Stimulated activated naive CD8-positive, alpha-beta T cell treated with anti-CD3 and anti-CD28 coated beads, Interleukin-15, Interleukin-2, amounts not matched to agents 100 ng/mL and 50 ng/mL, for 24 hours (primary cell): ENCODE measurements around the gene SV2B.

Experiments used
- H3K27ac Mint-ChIP-seq: one replicate; pipeline ENCODE4 v1.8.0; 2021; ENCODE audit warnings: mild to moderate bottlenecking, mixed read lengths
- H3K27me3 Mint-ChIP-seq: one replicate; pipeline ENCODE4 v1.8.0; 2021; ENCODE audit warnings: mixed read lengths
- H3K36me3 Mint-ChIP-seq: one replicate; pipeline ENCODE4 v1.8.0; 2021; ENCODE audit warnings: low read depth, mixed read lengths
- H3K4me1 Mint-ChIP-seq: one replicate; pipeline ENCODE4 v1.8.0; 2021; ENCODE audit warnings: low read depth, mixed read lengths
- H3K4me3 Mint-ChIP-seq: one replicate; pipeline ENCODE4 v1.8.0; 2021; ENCODE audit warnings: mild to moderate bottlenecking, mixed read lengths
- H3K9me3 Mint-ChIP-seq: one replicate; pipeline ENCODE4 v1.8.0; 2021; ENCODE audit warnings: mixed read lengths

Gene SV2B

DNA sequence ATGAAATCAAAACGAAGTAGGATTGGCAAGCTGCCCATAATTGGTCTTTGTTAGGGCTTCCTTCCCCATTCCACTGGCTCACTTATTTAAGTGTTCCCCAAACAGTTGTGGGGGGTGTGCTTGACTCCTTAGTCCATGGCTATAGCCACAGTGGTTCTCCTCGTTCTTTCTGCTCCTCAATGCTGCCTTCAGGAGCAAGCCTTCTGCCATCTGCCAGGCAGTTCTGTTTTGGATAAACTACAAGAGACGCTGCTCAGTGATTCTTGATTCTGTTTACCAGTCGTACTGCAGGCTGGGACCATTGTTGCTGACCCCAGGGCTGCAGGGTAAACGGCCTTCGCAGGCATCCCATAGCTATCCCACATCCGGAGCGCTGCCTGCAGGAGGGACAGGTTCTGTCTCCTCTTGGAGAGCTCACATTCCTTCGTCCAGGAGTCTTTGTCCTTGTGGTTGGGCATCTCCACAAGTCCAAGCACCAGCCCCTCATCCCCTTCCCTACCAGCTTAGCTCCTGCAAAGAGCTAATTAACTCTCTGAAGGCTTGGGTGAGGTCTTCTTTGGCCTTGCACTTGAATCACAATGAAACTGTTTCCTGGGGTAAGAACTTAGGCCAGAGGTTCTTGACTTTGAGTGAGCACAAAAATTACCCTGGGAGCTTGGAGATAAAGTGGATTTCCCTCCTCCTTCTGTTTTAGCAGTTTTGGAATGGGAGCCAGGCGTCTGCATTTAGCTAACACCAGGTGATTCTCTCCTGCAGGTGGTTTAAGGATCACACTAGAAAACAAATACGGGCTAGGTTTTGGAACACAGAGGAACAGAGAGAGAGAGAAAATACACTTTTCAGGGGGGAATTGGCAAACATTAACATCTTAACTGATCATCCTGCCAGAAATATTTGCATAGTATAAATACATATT, 114.9 kb downstream of the SV2B start:
- H3K4me1 Mint-ChIP-seq = no peaks in the 10 kb centered on the region
- H3K27me3 Mint-ChIP-seq = peaks cover 9% of the 10 kb centered on the region
- no peaks in the 10 kb centered on the region for H3K36me3 Mint-ChIP-seq
- no peak overlapping the region for H3K27ac Mint-ChIP-seq
- H3K9me3 Mint-ChIP-seq = peaks cover 6% of the 10 kb centered on the region
- no peak overlapping the region for H3K4me3 Mint-ChIP-seq

DNA sequence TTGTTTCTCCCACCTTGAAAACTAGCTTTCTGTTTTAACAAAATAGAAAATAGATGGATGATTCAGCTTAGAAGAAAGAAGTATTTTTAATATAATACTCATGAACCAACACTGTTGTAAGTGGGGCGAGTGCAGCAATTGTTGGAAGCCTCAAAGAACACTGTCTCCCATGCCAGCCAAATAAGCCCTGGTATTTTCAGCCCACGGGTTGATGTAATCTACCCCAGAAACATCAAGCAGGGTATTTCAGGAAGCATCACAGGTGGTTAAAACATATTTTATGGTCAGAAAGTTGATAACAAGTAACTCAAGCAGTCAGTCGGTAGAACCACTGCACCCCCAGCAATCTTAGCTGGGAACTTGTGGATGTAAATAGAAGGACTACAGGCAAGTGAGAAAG, 115.9 kb downstream of the SV2B start:
- Mint-ChIP-seq H3K9me3 (peaks cover 6% of the 10 kb centered on the region), H3K4me1 (no peaks in the 10 kb centered on the region), H3K27me3 (peaks cover 9% of the 10 kb centered on the region), H3K27ac (no peak overlapping the region), H3K4me3 (no peak overlapping the region), H3K36me3 (no peaks in the 10 kb centered on the region)

- Mint-ChIP-seq H3K27ac (no peak overlapping the region), H3K27me3 (peaks cover 13% of the 10 kb centered on the region), H3K9me3 (peaks cover under 1% of the 10 kb centered on the region), H3K4me1 (no peaks in the 10 kb centered on the region), H3K36me3 (no peaks in the 10 kb centered on the region), H3K4me3 (no peak overlapping the region)
Measured at GRCh38 chr15:91219206-91219605, 119.1 kb downstream of the SV2B start.

- Mint-ChIP-seq H3K27me3 (peaks cover 22% of the 10 kb centered on the region), H3K36me3 (no peaks in the 10 kb centered on the region), H3K4me1 (no peaks in the 10 kb centered on the region), H3K4me3 (no peak overlapping the region), H3K27ac (no peak overlapping the region), H3K9me3 (no peaks in the 10 kb centered on the region)
Measured at GRCh38 chr15:91222052-91222451, 122.0 kb downstream of the SV2B start.

DNA sequence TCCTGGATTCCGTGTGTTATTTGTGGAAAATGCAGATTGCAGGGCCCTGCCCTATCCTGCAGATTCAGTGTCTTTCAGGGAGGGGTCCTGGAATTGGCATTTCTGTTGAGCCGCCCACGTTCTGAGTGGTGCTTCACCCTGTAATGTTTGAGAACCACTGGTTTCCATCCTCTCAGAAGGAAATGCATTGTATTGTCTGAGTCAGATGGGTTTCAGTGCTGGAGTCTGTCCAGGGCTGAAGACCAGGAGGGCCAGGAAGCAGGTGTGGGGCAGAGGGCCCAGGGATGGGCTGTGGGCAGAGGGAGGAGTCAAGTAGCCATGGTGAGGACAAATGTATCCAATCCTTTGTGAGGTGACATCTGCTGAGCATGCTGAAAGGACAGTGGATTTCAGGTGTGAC, 123.8 kb downstream of the SV2B start:
- H3K9me3 Mint-ChIP-seq = no peaks in the 10 kb centered on the region
- H3K27ac Mint-ChIP-seq = no peak overlapping the region
- H3K27me3 Mint-ChIP-seq = peaks cover 24% of the 10 kb centered on the region
- H3K4me1 Mint-ChIP-seq = no peaks in the 10 kb centered on the region
- H3K36me3 Mint-ChIP-seq = no peaks in the 10 kb centered on the region
- H3K4me3 Mint-ChIP-seq = no peak overlapping the region

GRCh38 chr15:91224755-91225380, 124.8 kb downstream of the SV2B start:
- H3K36me3 Mint-ChIP-seq = no peaks in the 10 kb centered on the region
- H3K27ac Mint-ChIP-seq = no peak overlapping the region
- peaks cover 27% of the 10 kb centered on the region for H3K27me3 Mint-ChIP-seq
- no peaks in the 10 kb centered on the region for H3K4me1 Mint-ChIP-seq
- no peak overlapping the region for H3K4me3 Mint-ChIP-seq
- H3K9me3 Mint-ChIP-seq = no peaks in the 10 kb centered on the region

- H3K27ac Mint-ChIP-seq = no peak overlapping the region
- no peak overlapping the region for H3K4me3 Mint-ChIP-seq
Measured at GRCh38 chr15:91225741-91226140, 125.7 kb downstream of the SV2B start.

DNA sequence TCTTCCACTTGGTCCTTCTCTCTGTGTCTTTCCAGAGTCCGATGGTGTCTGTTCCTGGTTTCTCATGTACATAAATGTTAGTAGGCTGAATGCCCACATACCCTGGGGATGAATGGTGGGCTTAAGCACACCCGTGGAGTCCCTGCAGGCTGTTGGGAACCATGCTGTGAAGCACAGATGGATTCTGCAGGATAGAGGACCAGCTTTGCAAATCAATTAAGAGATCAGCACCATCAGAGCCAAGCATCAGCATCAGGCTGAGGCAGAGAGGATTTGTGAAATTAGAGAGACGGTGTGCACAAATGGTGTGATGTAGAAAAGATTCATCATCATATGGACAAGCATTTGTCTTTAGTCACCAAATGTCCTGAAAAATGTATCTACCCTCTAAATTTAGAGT, 127.1 kb downstream of the SV2B start:
- Mint-ChIP-seq H3K36me3 (no peaks in the 10 kb centered on the region), H3K4me1 (no peaks in the 10 kb centered on the region), H3K27ac (no peak overlapping the region), H3K4me3 (no peak overlapping the region), H3K27me3 (peaks cover 28% of the 10 kb centered on the region), H3K9me3 (no peaks in the 10 kb centered on the region)

More at GRCh38 chr15:91225741-91226140, 125.7 kb downstream of the SV2B start:
- no peaks in the 10 kb centered on the region for H3K4me1 Mint-ChIP-seq
- no peaks in the 10 kb centered on the region for H3K9me3 Mint-ChIP-seq
- H3K27me3 Mint-ChIP-seq = peaks cover 32% of the 10 kb centered on the region
- no peaks in the 10 kb centered on the region for H3K36me3 Mint-ChIP-seq

GRCh38 chr15:91227766-91228165, 127.7 kb downstream of the SV2B start:
- H3K27ac Mint-ChIP-seq = no peak overlapping the region
- H3K4me1 Mint-ChIP-seq = no peaks in the 10 kb centered on the region
- H3K27me3 Mint-ChIP-seq = peaks cover 28% of the 10 kb centered on the region
- H3K9me3 Mint-ChIP-seq = peaks cover under 1% of the 10 kb centered on the region
- no peaks in the 10 kb centered on the region for H3K36me3 Mint-ChIP-seq
- no peak overlapping the region for H3K4me3 Mint-ChIP-seq

GRCh38 chr15:91228383-91228782, 128.3 kb downstream of the SV2B start:
- H3K4me3 Mint-ChIP-seq = no peak overlapping the region
- H3K4me1 Mint-ChIP-seq = no peaks in the 10 kb centered on the region
- H3K27ac Mint-ChIP-seq = no peak overlapping the region
- H3K36me3 Mint-ChIP-seq = no peaks in the 10 kb centered on the region
- H3K9me3 Mint-ChIP-seq = peaks cover 4% of the 10 kb centered on the region
- H3K27me3 Mint-ChIP-seq = peaks cover 28% of the 10 kb centered on the region

DNA sequence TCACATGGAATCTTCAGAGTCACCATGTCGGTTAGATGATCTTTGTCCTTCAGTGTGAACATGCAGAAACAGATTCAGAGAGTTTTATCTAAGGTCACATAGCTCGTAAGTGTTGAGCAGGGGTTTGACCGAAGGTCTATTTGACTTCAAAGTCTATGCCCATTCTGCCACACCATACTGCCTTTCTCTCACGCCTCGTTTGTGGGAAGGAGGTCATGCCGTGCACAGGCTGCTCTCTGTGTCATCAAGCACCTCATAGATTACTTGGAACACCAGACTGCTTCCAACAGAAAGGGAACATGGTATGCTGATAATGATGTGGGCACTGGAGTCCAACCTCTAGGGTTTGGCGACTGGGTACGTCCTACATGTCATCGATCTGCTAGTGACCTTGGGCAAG, 128.8 kb downstream of the SV2B start:
- no peaks in the 10 kb centered on the region for H3K36me3 Mint-ChIP-seq
- peaks cover 4% of the 10 kb centered on the region for H3K9me3 Mint-ChIP-seq
- H3K4me3 Mint-ChIP-seq = no peak overlapping the region
- no peaks in the 10 kb centered on the region for H3K4me1 Mint-ChIP-seq
- H3K27ac Mint-ChIP-seq = no peak overlapping the region
- H3K27me3 Mint-ChIP-seq = peaks cover 28% of the 10 kb centered on the region

GRCh38 chr15:91231703-91232102, 131.6 kb downstream of the SV2B start:
- Mint-ChIP-seq H3K4me3 (no peak overlapping the region), H3K9me3 (peaks cover 4% of the 10 kb centered on the region), H3K27me3 (peaks cover 32% of the 10 kb centered on the region), H3K4me1 (no peaks in the 10 kb centered on the region), H3K27ac (no peak overlapping the region), H3K36me3 (no peaks in the 10 kb centered on the region)

GRCh38 chr15:91234759-91235158, 134.7 kb downstream of the SV2B start:
- Mint-ChIP-seq H3K27ac (no peak overlapping the region), H3K4me1 (no peaks in the 10 kb centered on the region), H3K27me3 (peaks cover 33% of the 10 kb centered on the region), H3K36me3 (no peaks in the 10 kb centered on the region), H3K4me3 (no peak overlapping the region), H3K9me3 (peaks cover 4% of the 10 kb centered on the region)

GRCh38 chr15:91235376-91235775, 135.3 kb downstream of the SV2B start:
- Mint-ChIP-seq H3K36me3 (no peaks in the 10 kb centered on the region), H3K4me1 (no peaks in the 10 kb centered on the region), H3K27me3 (peaks cover 32% of the 10 kb centered on the region), H3K4me3 (no peak overlapping the region), H3K9me3 (peaks cover 4% of the 10 kb centered on the region), H3K27ac (no peak overlapping the region)

DNA sequence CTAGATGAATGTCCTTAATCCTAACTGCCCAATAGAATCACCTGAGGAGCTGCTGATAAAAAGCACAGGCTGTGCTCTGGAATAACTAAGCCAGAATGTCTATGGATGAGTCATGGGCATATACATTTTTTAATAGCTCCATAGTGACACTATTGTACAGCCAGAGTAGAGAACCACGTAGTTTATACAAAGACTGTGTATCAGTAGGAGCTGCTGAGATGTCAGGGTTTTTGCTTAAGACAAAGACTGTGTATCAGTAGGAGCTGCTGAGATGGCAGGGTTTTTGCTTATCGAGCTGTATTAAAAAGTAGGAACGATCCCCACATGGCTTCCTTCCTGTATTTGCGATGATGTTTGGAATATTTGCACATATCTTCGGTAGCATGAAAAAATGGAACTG, 137.4 kb downstream of the SV2B start:
- Mint-ChIP-seq H3K36me3 (no peaks in the 10 kb centered on the region), H3K4me3 (no peak overlapping the region), H3K27ac (no peak overlapping the region), H3K9me3 (peaks cover 4% of the 10 kb centered on the region), H3K4me1 (no peaks in the 10 kb centered on the region), H3K27me3 (peaks cover 28% of the 10 kb centered on the region)
